ENCODE results near the gene BPIFB2. TPM values are rescaled to one million over a fixed set of nuclear protein-coding genes. Genes with fewer than 3 reads are reported as not detected.

BPIFB2 gene
- polyA plus RNA-seq, 1 experiment, result not detected

- TF ChIP-seq, protein P1, sequence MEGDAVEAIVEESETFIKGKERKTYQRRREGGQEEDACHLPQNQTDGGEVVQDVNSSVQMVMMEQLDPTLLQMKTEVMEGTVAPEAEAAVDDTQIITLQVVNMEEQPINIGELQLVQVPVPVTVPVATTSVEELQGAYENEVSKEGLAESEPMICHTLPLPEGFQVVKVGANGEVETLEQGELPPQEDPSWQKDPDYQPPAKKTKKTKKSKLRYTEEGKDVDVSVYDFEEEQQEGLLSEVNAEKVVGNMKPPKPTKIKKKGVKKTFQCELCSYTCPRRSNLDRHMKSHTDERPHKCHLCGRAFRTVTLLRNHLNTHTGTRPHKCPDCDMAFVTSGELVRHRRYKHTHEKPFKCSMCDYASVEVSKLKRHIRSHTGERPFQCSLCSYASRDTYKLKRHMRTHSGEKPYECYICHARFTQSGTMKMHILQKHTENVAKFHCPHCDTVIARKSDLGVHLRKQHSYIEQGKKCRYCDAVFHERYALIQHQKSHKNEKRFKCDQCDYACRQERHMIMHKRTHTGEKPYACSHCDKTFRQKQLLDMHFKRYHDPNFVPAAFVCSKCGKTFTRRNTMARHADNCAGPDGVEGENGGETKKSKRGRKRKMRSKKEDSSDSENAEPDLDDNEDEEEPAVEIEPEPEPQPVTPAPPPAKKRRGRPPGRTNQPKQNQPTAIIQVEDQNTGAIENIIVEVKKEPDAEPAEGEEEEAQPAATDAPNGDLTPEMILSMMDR (IDR thresholded peaks at IDR 0.05; ENCODE audit: insufficient read depth, low read depth, low read length), result no peak
- POLR2A ChIA-PET, result no interaction called here
- CTCF ChIA-PET, result no interaction called here
- Histone ChIP-seq H3K36me3 (ENCODE audit: control insufficient read depth, insufficient read depth, low read length) (no peaks in the 10 kb centered on the region), H3K27me3 (ENCODE audit: control insufficient read depth, insufficient read depth, low read length) (0 out of 2 replicates have a peak, but pooled peaks cover 2% of the 10 kb centered on the region), H3K4me3 (ENCODE audit: low read depth, low read length) (no peak overlapping the region)
- DNase-seq (ENCODE audit: low read depth), result no peak
Observed at GRCh38 chr20:33028875-33029274, 21.4 kb downstream of the BPIFB2 start.

- no peak overlapping the region for H3K4me3 ChIP-seq (ENCODE audit: low read depth, low read length)
- H3K36me3 ChIP-seq (ENCODE audit: control insufficient read depth, insufficient read depth, low read length), result no peaks in the 10 kb centered on the region
- ChIA-PET POLR2A (no interaction called here), CTCF (no interaction called here)
- TF ChIP-seq, protein P1 (IDR thresholded peaks at IDR 0.05; ENCODE audit: insufficient read depth, low read depth, low read length), result no peak
- no peak for DNase-seq (ENCODE audit: low read depth)
- 0 out of 2 replicates have a peak, but pooled peaks cover 2% of the 10 kb centered on the region for H3K27me3 ChIP-seq (ENCODE audit: control insufficient read depth, insufficient read depth, low read length)
Observed at GRCh38 chr20:33030076-33030475, 22.6 kb downstream of the BPIFB2 start.

DNA sequence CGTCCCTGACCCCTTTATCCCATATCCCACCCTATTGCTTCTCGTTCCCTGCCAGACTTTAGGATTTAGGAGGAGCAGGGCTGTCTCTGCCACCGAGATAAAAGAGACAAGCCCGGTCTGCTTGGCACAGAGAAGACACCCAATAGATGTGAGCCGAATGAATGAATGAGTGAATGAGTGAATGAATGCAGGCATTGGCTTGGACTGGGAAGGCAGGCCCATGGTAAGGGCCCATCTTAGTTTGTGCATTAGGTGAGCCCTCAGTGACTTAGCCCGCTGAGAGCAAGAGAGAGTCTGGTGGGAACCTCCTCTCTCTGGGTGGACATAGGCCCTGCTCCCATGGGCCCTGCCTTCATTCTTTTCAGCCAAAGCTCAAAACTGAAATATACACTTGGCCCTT is 23.1 kb downstream of the BPIFB2 start:
- CTCF ChIA-PET, result no interaction called here
- POLR2A ChIA-PET, result no interaction called here
- Histone ChIP-seq H3K4me3 (ENCODE audit: low read depth, low read length) (no peak overlapping the region), H3K36me3 (ENCODE audit: control insufficient read depth, insufficient read depth, low read length) (no peaks in the 10 kb centered on the region), H3K27me3 (ENCODE audit: control insufficient read depth, insufficient read depth, low read length) (0 out of 2 replicates have a peak, but pooled peaks cover 2% of the 10 kb centered on the region)
- TF ChIP-seq, protein P1 (IDR thresholded peaks at IDR 0.05; ENCODE audit: insufficient read depth, low read depth, low read length), result no peak
- no peak for DNase-seq (ENCODE audit: low read depth)

DNA sequence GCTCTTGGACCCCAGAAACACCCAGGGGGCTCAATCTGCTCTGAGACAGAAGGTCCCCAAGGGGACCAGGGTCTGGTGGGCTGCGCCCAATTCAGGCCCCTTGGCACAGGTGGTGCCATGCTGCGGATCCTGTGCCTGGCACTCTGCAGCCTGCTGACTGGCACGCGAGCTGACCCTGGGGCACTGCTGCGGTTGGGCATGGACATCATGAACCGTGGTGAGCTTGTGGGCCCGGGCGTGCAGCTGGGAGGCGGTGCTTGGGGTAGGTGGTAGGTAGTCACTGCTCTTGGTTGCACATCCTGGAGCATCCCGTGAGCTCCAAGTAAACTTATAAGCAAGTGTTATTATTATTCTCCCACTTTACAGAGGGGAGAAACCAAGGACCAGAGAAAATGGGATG is 24.0 kb downstream of the BPIFB2 start, which contains the start of gene BPIFB6:
BPIFB6 (plus strand) TSS at position 118 of the 400 bp plus-strand sequence; CDS start at position 118, 0 bp downstream.
- Histone ChIP-seq H3K27me3 (ENCODE audit: control insufficient read depth, insufficient read depth, low read length) (0 out of 2 replicates have a peak, but pooled peaks cover 2% of the 10 kb centered on the region), H3K36me3 (ENCODE audit: control insufficient read depth, insufficient read depth, low read length) (no peaks in the 10 kb centered on the region), H3K4me3 (ENCODE audit: low read depth, low read length) (no peak within 1 kb of the TSS)
- CTCF ChIA-PET, result no interaction called here
- no peak for DNase-seq (ENCODE audit: low read depth)
- TF ChIP-seq, protein P1 (IDR thresholded peaks at IDR 0.05; ENCODE audit: insufficient read depth, low read depth, low read length), result no peak
- POLR2A ChIA-PET, result no interaction called here

- CTCF ChIA-PET, result no interaction called here
- no peak for DNase-seq (ENCODE audit: low read depth)
Observed at GRCh38 chr20:33032555-33032954, 25.1 kb downstream of the BPIFB2 start.

More at GRCh38 chr20:33032555-33032954, 25.1 kb downstream of the BPIFB2 start:
- TF ChIP-seq, protein P1 (IDR thresholded peaks at IDR 0.05; ENCODE audit: insufficient read depth, low read depth, low read length), result no peak
- H3K36me3 ChIP-seq (ENCODE audit: control insufficient read depth, insufficient read depth, low read length), result no peaks in the 10 kb centered on the region
- H3K4me3 ChIP-seq (ENCODE audit: low read depth, low read length), result no peak overlapping the region
- H3K27me3 ChIP-seq (ENCODE audit: control insufficient read depth, insufficient read depth, low read length), result 0 out of 2 replicates have a peak, but pooled peaks cover 2% of the 10 kb centered on the region
- POLR2A ChIA-PET, result no interaction called here

Measured in BJ (cell line).